Upper lobe of left lung (tissue), 6 donors: ENCODE measurements around the gene PTPRN2. TPM values are rescaled to one million over a fixed set of nuclear protein-coding genes. Genes with fewer than 3 reads are reported as not detected.

Experiments used
- ATAC-seq, 2 donors: fragments of 200-7000 bp; cut with Tn5 transposase; one replicate each; pipeline ENCODE4 v1.9.1; 2022; ENCODE audit warnings: mild to moderate bottlenecking in 2 of 2, moderate library complexity in 2 of 2; ENCODE audit not compliant: low FRiP score in 2 of 2
- DNase-seq, 2 donors: peaks; one replicate each; pipeline ENCODE4 v3.0.0-alpha.2; 2019 to 2020
- H3K27ac ChIP-seq, 4 donors: fragments of 200-600 bp; sonication (generic); one replicate each; pipeline ENCODE4 v1.5.1; 2016 to 2019
- H3K27me3 ChIP-seq, 4 donors: fragments of 200-600 bp; sonication (generic); one replicate each; pipeline ENCODE4 v1.5.1; 2017 to 2019
- H3K36me3 ChIP-seq, 4 donors: fragments of 200-600 bp; sonication (generic); one replicate each; pipeline ENCODE4 v1.5.1; 2016 to 2019
- H3K4me1 ChIP-seq, 4 donors: fragments of 200-600 bp; sonication (generic); one replicate each; pipeline ENCODE4 v1.5.1; 2018 to 2019
- H3K4me3 ChIP-seq, 4 donors: fragments of 200-600 bp; sonication (generic); one replicate each; pipeline ENCODE4 v1.5.1; 2017 to 2019; ENCODE audit warnings: mild to moderate bottlenecking in 2 of 4, moderate library complexity in 1 of 4
- H3K9me3 ChIP-seq, 4 donors: fragments of 200-600 bp; sonication (generic); one replicate each; pipeline ENCODE4 v1.5.1; 2018 to 2019
- EP300 ChIP-seq, 4 donors: sonication (generic); formaldehyde crosslinking; IDR thresholded peaks; one replicate each; pipeline ENCODE4 v1.5.1; 2017; ENCODE audit warnings: antibody characterized with exemption in 4 of 4, control low read depth in 2 of 4
- POLR2A ChIP-seq, 4 donors: fragments of 450-650 bp; IDR thresholded peaks; one replicate each; pipeline ENCODE4 v1.5.1; 2016 to 2017; ENCODE audit warnings: antibody characterized with exemption in 4 of 4, mild to moderate bottlenecking in 2 of 4
- POLR2AphosphoS5 ChIP-seq, 2 donors: sonication (generic); formaldehyde crosslinking; IDR thresholded peaks; one replicate each; pipeline ENCODE4 v1.5.1; 2017; ENCODE audit warnings: antibody characterized with exemption in 2 of 2
- WGBS, 2 donors: methylation state at CpG; one replicate each; pipeline ENCODE4 v1.1.5; 2017 to 2018; 5-methylcytosine and 5-hydroxymethylcytosine counted together
- total RNA-seq, 6 donors: library from RNA; depleted of rRNA in 4 of 6; stranded (reverse); fragments of >200 nt in 4 of 6; gene quantifications; one replicate each; pipeline versions ENCODE4 v1.1.0 to v1.2.1, GENCODE V29; 2016 to 2021
- TF ChIP-seq, protein P1 (sequence below), 6 experiments: fragments of 450-650 bp in 4 of 6; fragments of 200-600 bp in 2 of 6; sonication (generic) in 2 of 6; IDR thresholded peaks; one replicate each; pipeline ENCODE4 v1.5.1; 2016 to 2019; ENCODE audit warnings: antibody characterized with exemption in 6 of 6
- donor health status: DM: no; HTN: no; CAD: no; lungs with moderate emphysema.
- donor health status: DM: no; HTN: yes; CAD: no; lungs with severe emphysema.

PTPRN2 gene
- total RNA-seq, 6 donors from 2014 or later: 3.3 to 7.9 (median 5.2) TPM

GRCh38 chr7:158061884-158062656 is 525.6 kb downstream of the PTPRN2 start:
- H3K36me3 ChIP-seq: no peaks in the 10 kb centered on the region
- 87 to 93% methylated on average over 17 to 20 of the region's 24 CpGs for WGBS, 2 donors
- TF ChIP-seq POLR2A (IDR thresholded peaks at IDR 0.05): no peak
- no peak for TF ChIP-seq EP300 (IDR thresholded peaks at IDR 0.05)
- no peak for TF ChIP-seq POLR2AphosphoS5 (IDR thresholded peaks at IDR 0.05)
- TF ChIP-seq, protein P1, sequence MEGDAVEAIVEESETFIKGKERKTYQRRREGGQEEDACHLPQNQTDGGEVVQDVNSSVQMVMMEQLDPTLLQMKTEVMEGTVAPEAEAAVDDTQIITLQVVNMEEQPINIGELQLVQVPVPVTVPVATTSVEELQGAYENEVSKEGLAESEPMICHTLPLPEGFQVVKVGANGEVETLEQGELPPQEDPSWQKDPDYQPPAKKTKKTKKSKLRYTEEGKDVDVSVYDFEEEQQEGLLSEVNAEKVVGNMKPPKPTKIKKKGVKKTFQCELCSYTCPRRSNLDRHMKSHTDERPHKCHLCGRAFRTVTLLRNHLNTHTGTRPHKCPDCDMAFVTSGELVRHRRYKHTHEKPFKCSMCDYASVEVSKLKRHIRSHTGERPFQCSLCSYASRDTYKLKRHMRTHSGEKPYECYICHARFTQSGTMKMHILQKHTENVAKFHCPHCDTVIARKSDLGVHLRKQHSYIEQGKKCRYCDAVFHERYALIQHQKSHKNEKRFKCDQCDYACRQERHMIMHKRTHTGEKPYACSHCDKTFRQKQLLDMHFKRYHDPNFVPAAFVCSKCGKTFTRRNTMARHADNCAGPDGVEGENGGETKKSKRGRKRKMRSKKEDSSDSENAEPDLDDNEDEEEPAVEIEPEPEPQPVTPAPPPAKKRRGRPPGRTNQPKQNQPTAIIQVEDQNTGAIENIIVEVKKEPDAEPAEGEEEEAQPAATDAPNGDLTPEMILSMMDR (IDR thresholded peaks at IDR 0.05): no peak
- no peak overlapping the region for H3K27ac ChIP-seq
- no peak overlapping the region for H3K4me3 ChIP-seq
- DNase-seq: no peak
- no peaks in the 10 kb centered on the region for H3K27me3 ChIP-seq
- peaks cover 0 to 2% (median 0%) of the 10 kb centered on the region in 4 donors for H3K9me3 ChIP-seq
- peak in 1 of 2 donors; percentile 54 for ATAC-seq
- no peaks in the 10 kb centered on the region for H3K4me1 ChIP-seq

DNA sequence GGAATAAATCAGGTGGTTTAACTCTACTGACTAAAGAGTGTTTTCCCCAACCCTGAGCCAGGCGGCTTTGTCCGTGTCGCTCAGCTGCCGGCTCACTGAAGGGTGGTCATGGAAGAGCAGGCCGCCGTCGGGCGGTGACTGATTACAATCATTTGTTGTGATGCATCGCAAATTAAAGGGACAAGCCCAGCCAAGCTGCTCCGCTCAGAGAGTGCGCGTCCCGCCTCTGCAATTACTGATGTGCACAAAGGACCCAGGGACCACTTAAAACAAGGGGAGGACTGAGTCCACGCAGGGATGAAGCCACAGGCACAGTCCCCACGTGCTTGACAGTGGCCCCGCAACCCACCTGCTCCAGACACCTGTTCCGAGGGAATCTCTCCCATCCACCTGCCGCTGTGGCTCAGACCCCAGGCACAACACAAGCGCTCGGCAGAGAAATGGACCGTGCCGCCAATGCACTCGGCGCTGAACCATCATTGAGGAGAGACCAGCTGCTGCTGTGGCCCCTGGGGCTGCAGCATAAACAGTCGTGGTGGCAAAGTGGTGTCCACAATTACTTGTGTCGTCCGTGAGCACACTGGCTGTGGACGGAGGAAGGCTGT is 526.5 kb downstream of the PTPRN2 start:
- TF ChIP-seq, protein P1 (IDR thresholded peaks at IDR 0.05): no peak
- no peak for TF ChIP-seq EP300 (IDR thresholded peaks at IDR 0.05)
- no peak for TF ChIP-seq POLR2AphosphoS5 (IDR thresholded peaks at IDR 0.05)
- TF ChIP-seq POLR2A (IDR thresholded peaks at IDR 0.05): no peak
- DNase-seq: no peak
- 94 to 95% methylated on average over 27 to 28 of the region's 28 CpGs for WGBS, 2 donors

DNA sequence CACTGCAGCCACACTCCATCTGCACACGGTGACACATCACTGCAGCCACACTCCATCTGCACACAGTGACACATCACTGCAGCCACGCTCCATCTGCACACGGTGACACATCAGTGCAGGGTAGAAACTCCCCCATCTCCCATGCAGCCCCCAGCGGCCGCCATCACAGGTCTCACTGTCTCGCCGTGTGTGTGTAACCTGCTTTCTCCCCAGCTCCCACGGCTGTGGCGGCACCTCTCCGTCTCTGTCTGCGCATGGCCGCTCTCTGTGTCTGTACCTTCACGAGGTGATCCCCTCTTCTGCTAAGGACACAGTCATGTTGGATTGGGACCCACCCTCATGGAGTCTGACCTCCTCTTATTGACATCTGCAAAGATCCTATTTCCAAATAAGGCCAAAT is 527.4 kb downstream of the PTPRN2 start:
- no peaks in the 10 kb centered on the region for H3K27me3 ChIP-seq
- TF ChIP-seq EP300 (IDR thresholded peaks at IDR 0.05): no peak
- TF ChIP-seq POLR2A (IDR thresholded peaks at IDR 0.05): no peak
- TF ChIP-seq, protein P1 (IDR thresholded peaks at IDR 0.05): no peak
- no peak for TF ChIP-seq POLR2AphosphoS5 (IDR thresholded peaks at IDR 0.05)
- H3K4me1 ChIP-seq: no peaks in the 10 kb centered on the region
- ATAC-seq: no peak
- peaks cover 0 to 2% (median 0%) of the 10 kb centered on the region in 4 donors for H3K9me3 ChIP-seq
- no peak overlapping the region for H3K4me3 ChIP-seq
- H3K36me3 ChIP-seq: no peaks in the 10 kb centered on the region
- DNase-seq: no peak
- WGBS, 2 donors: 91% methylated on average over 12 to 13 of the region's 13 CpGs
- no peak overlapping the region for H3K27ac ChIP-seq

More for the DNA sequence above, 526.5 kb downstream of the PTPRN2 start:
- H3K27me3 ChIP-seq: no peaks in the 10 kb centered on the region
- no peak overlapping the region for H3K27ac ChIP-seq
- no peak overlapping the region for H3K4me3 ChIP-seq
- peaks cover 0 to 2% (median 0%) of the 10 kb centered on the region in 4 donors for H3K9me3 ChIP-seq
- no peaks in the 10 kb centered on the region for H3K4me1 ChIP-seq
- H3K36me3 ChIP-seq: no peaks in the 10 kb centered on the region
- no peak for ATAC-seq

DNA sequence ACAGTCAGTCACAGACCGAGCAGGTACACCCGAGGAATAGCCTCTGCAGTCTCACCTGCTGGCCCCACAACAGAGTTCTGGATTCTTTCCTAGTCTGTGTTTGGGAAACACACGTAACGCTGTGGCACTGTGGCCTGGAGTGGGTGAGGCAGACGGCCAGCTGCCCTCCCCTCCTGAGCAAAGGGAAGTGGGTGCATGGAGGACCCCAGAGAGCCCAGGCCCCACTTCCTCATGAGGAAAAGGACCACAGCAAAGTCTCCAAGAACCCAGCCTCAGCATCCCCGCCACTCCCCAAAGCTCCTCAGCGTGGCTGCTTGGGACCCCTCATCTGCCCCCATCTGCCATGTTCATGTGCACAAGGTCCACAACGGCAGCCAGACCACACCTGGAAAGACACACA is 530.2 kb downstream of the PTPRN2 start:
- WGBS, 2 donors: 80 to 87% methylated on average over 7 to 8 of the region's 8 CpGs
- DNase-seq (no peak), ATAC-seq (no peak)
- Histone ChIP-seq H3K9me3 (peaks cover 0 to 2% (median 0%) of the 10 kb centered on the region in 4 donors), H3K27me3 (no peaks in the 10 kb centered on the region), H3K4me3 (no peak overlapping the region), H3K36me3 (no peaks in the 10 kb centered on the region), H3K27ac (no peak overlapping the region), H3K4me1 (no peaks in the 10 kb centered on the region)
- no peak for TF ChIP-seq POLR2A (IDR thresholded peaks at IDR 0.05)
- no peak for TF ChIP-seq POLR2AphosphoS5 (IDR thresholded peaks at IDR 0.05)
- no peak for TF ChIP-seq EP300 (IDR thresholded peaks at IDR 0.05)
- TF ChIP-seq, protein P1 (IDR thresholded peaks at IDR 0.05): no peak
